ENCODE measurements around the gene METTL1. TPM values are rescaled to one million over a fixed set of nuclear protein-coding genes. Genes with fewer than 3 reads are reported as not detected.

Gene METTL1
- total RNA-seq, 2 donors from 2014 or later, result 1.5 to 8.5 TPM

GRCh38 chr12:57780284-57780897, 8.5 kb upstream of the METTL1 start:
- no peak for TF ChIP-seq CTCF (IDR thresholded peaks at IDR 0.05)
- no peak overlapping the region for H3K4me3 ChIP-seq
- H3K36me3 ChIP-seq, result peaks cover 9% of the 10 kb centered on the region
- no peak for DNase-seq (ENCODE audit: low spot score)
- no peaks in the 10 kb centered on the region for H3K9me3 ChIP-seq
- H3K27me3 ChIP-seq, result no peaks in the 10 kb centered on the region
- no peak overlapping the region for H3K27ac ChIP-seq
- H3K4me1 ChIP-seq, result peaks cover 0 to 16% of the 10 kb centered on the region in 2 donors

DNA sequence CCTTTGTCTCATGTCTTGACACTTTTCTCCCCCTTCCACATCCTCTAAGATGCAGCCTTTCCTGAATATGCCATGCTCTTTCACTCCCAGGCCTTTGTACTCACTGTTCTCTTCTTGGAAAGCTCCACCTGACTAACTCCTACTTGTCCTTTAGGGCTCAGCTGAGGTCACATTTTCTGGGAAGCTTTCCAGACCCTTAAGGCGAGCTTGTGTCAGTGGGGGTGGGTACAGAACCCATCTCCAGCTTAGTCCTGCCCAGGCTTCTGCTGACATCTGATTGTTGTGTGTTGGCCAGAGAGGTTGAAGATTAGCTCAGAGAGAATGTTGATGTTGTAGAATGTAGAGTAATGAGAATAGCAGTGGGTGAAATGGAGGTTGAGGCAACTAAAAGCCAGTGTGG, 7.8 kb upstream of the METTL1 start:
- Histone ChIP-seq H3K4me3 (no peak overlapping the region), H3K27me3 (no peaks in the 10 kb centered on the region), H3K4me1 (peaks cover 0 to 16% of the 10 kb centered on the region in 2 donors), H3K27ac (no peak overlapping the region), H3K9me3 (no peaks in the 10 kb centered on the region), H3K36me3 (peaks cover 5% of the 10 kb centered on the region)
- DNase-seq (ENCODE audit: low spot score), result no peak
- no peak for TF ChIP-seq CTCF (IDR thresholded peaks at IDR 0.05)

DNA sequence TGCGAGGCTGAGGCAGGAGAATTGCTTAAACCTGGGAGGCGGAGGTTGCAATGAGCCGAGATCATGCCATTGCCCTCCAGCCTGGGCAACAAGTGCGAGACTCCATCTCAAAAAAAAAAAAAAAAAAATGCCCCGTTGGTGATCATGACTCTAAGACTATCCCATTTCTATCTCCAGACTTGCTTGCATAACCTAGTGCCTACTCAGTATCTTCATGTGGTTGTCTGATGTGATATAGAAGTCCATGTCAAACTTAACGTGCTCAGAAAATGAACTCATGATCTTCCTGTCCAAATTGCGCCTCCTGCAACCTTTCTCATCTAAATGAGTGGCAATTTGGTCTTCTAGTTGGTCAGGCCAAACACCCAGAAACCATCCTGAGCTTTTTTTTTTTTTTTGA, 6.0 kb upstream of the METTL1 start:
- TF ChIP-seq CTCF (IDR thresholded peaks at IDR 0.05), result no peak
- DNase-seq (ENCODE audit: low spot score), result no peak
- no peaks in the 10 kb centered on the region for H3K9me3 ChIP-seq
- H3K27me3 ChIP-seq, result no peaks in the 10 kb centered on the region
- H3K4me3 ChIP-seq, result no peak overlapping the region
- H3K4me1 ChIP-seq, result peaks cover 0 to 12% of the 10 kb centered on the region in 2 donors
- no peak overlapping the region for H3K27ac ChIP-seq
- no peaks in the 10 kb centered on the region for H3K36me3 ChIP-seq

GRCh38 chr12:57777367-57777766, 5.5 kb upstream of the METTL1 start:
- Histone ChIP-seq H3K27ac (no peak overlapping the region), H3K9me3 (no peaks in the 10 kb centered on the region), H3K36me3 (no peaks in the 10 kb centered on the region), H3K4me1 (peaks cover 0 to 16% of the 10 kb centered on the region in 2 donors), H3K27me3 (no peaks in the 10 kb centered on the region), H3K4me3 (no peak overlapping the region)
- no peak for DNase-seq (ENCODE audit: low spot score)
- no peak for TF ChIP-seq CTCF (IDR thresholded peaks at IDR 0.05)

DNA sequence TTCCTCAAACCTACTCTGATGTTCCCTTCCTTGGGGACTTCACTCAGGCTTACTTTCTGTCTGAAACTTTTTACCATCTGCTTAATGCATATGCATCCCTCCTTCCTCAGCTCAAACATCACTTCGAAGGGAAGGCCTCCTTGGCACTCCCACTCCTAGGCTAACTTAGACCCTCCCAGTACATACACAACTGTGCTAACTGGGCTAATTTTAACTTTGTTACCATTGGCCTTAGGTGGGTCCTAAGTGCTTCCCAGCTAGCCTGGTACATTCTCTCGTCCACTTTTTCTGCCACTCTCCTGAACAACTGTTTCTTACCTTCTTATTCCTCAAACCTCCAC, 4.3 kb upstream of the METTL1 start:
- Histone ChIP-seq H3K4me3 (no peak overlapping the region), H3K4me1 (peaks cover 0 to 20% of the 10 kb centered on the region in 2 donors), H3K9me3 (no peaks in the 10 kb centered on the region), H3K27me3 (no peaks in the 10 kb centered on the region), H3K36me3 (no peaks in the 10 kb centered on the region), H3K27ac (no peak overlapping the region)
- DNase-seq (ENCODE audit: low spot score), result no peak
- no peak for TF ChIP-seq CTCF (IDR thresholded peaks at IDR 0.05)
